NCI-H2081 (cell line): ENCODE data around the gene ZFYVE28.
A peak's percentile ranks its signal among the peaks of the same experiment; 100 is the strongest.

ENCODE experiments used
- DNase-seq, 2 experiments: peaks; one replicate each; lab custom pipeline; 2025; lab: John Stamatoyannopoulos, UW

The ZFYVE28 gene

DNA sequence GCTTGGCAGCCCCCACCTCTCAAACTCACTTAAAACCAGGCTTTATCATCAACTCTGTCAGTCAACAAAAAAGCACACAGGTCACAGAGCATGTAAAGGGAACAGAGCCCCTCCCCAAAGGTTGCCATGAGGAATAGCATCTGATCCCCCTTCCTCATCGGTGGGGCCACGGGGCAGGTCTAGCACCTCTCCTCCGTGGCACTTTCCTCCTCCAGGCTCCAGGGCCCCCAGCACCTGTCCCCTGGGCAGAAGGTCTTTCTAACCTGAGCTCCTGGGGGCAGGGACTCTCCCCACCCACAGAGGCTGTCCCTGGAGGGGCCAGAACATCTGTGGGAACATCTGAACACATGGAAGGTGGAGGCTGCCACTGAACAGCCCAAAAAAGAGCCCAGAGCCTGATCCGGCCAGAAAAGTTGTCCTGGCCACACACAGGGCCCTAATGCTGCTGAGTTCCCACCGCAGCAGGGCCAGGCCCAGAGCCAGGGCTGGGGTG, 65.7 kb downstream of the ZFYVE28 start:
- DNase-seq, result no peak

- DNase-seq, result no peak
Observed at GRCh38 chr4:2352171-2352570, 66.3 kb downstream of the ZFYVE28 start.

- no peak for DNase-seq
Observed at GRCh38 chr4:2350982-2351381, 67.5 kb downstream of the ZFYVE28 start.

DNA sequence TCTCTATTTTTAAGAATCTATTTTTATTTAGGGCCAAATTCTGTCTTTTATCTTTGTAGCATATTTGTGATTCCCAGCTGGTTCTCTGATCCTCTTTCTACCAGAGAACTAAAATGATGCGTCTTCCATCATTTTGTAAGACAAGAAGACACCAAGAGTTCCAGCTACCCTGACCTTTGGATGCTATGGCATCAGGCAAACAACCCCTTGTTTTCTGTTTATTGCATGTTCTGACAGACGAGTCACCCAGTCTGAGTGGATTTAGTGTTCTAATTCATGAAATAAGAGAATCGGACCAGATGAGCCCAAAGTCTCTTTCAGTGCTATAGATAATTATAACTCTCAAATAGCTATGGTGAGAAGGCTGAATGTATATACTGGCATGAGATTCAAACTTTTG, 69.7 kb downstream of the ZFYVE28 start:
- DNase-seq, result no peak

GRCh38 chr4:2347190-2347589, 71.3 kb downstream of the ZFYVE28 start:
- DNase-seq, result no peak

GRCh38 chr4:2343476-2343875, 75.0 kb downstream of the ZFYVE28 start:
- DNase-seq, result peak in 1 of 2 experiments; percentile 39

DNA sequence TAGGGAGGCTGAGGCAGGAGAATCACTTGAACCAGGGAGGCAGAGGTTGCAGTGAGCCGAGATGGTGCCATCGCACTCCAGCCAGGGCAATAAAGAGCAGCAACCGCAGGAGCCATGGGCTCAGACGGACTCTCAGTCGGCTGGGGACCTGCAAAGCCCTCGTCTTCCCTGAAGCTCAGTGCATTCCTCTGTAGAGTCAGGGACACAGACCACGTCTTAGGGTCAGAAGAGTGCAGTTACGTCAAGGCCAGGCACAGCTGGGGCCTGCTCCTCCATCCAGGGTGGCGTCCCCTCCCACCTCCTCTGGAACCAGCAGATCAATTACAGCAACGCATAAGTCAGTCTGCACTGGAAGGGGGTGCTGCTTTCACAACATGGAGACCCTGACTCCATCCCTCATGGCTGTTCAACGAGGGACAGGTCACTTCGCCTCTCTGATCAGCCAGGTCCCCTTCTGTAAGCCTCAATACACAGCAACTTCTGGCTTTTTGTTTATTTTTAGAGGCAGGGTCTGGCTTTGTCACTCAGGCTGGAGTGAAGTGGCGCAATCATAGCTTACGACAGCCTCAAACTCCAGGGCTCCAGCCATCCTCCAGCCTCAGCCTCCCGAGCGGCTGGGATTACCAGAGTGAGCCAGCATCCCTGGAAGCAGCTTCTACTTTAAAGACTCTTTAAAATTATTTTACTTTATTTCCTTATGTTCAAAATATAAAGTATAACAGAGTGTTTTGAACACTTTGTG, 76.4 kb downstream of the ZFYVE28 start:
- DNase-seq, result no peak

DNA sequence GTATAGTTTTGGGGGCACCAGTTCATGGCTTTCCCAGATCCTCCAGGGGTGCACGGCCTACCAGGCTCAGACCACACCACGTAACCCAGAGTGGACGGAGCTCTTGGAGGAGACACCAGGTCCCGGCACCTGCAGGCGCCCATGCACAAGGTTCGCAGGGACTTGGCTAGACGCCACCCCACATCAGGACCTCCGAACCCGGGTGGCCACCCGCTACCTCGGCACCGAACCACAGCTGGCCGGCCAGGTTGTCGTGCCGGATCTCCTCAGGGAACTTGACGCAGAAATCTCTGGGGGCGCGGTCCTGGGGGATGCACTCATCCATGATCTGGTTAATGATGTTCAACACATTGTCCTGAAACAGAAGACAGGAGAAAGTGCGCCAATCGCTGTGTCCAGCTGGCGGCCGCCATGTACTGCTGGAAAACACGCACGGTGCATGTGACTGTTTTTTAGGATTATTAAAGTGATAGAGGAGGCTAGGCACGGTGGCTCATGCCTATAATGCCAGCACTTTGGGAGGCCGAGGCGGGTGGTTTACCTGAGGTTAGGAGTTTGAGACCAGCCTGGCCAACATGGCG, 77.1 kb downstream of the ZFYVE28 start:
- DNase-seq, result no peak

DNA sequence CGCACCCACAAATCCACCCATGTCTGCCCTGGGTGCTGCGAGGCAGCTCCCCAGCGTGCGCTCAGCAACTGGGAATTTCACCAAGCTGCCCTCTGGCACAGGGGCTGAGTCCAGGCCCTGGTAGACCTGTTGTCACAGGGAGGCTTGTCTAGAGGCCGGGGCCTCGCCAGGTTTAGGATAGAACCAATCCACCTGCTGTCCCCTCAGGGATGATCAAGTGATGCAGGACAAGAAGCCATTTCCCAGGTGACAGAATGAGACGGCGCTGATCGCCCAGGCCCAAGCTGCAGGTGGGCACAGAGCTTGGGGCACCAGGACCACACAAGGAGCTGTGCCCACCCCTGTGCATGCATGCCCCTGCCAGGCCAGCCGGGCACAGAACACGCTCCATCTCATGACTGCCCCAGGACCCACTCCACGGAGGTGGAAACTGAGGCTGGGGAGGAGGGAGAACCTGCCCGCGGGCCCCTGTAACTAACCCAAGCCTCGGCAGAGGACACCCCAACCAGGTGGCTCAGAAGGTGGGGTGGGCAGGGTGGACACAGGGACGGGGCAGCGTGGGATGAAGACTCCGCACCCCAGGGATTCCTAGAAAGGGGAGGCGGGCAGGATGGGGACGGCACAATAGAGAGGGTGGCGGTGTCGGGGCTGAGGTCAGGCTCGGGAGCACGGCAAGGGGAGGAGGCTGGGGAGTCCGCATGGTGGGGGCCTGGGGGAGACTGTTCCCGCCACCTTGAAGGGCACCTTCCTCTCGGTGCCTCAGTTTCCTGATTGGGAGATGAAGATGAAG, 78.0 kb downstream of the ZFYVE28 start:
- DNase-seq, result no peak

- no peak for DNase-seq
Observed at GRCh38 chr4:2339458-2340271, 78.8 kb downstream of the ZFYVE28 start.

GRCh38 chr4:2338754-2339457, 79.5 kb downstream of the ZFYVE28 start:
- no peak for DNase-seq

GRCh38 chr4:2337896-2338295, 80.5 kb downstream of the ZFYVE28 start:
- DNase-seq, result no peak

DNA sequence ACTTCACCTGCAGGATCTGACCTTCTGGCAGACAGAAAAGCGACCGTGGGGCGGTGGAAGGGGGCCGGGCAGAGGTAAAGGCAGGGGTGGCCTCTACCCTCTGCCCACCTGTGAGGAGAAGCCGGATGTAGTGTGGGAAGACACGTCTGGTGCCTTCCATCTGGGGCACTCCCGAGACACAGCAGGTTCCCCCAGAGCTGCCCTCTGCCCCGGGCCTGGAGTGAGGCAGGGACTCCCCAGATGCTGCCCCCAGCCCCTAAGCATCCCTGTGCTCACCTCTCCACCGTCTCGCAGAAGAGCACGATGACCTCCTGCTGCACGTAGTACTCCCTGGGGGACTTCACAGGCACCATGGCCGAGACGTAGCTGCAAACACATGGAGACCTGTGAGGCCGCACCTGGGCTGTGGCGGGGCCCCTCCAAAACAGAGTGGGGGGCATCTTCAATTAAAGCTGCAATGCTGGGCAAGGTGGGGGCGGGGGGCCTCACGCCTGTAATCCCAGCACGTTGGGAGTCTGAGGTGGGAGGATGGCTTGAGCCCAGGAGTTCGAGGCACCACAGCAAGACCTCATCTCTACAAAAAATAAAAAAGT, 81.2 kb downstream of the ZFYVE28 start:
- DNase-seq, result no peak

GRCh38 chr4:2336659-2337058, 81.8 kb downstream of the ZFYVE28 start:
- DNase-seq, result no peak

- DNase-seq, result no peak
Observed at GRCh38 chr4:2335729-2336101, 82.7 kb downstream of the ZFYVE28 start.

DNA sequence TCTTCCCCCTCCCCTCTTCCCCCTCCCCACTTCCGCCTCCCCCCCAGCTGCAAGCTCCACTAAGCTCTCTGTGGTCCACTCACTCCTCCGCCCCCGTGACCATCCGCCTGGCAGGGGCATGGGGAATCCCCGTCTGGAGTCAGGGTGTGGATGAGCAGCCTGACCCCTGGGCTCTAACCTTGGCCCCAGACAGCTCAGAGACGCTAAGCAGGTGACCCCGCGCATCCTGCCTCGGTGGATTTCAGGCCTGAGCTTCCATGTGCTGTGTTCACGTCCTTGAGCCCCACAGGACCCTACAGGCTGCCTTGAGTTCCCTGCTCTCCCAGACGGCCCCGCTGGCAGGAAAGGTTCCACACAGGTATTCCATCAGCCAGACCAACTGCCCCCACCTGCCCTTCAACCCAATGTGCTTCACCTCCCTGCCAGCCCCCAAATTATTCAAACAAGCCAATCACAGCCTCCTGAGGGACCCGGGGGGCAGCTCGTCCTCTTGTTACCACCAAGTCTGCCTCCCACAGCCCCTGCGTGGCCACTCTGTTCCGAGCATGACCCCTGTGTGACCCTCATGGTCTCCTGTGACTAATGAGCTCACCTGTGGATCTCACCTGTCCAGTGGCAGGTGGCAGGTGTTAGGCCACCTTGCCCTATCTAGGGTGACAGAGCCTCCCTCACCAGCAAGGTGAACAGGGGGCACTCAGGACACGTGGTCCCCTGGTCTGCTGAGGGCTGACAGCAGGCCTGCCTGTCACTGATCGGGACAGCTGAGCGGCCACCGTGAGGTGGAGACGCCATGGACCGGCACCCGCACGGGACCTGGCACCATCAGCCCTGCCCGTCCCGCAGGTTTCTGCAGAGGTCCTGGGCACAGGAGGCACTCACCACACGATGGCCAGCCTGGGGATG, 83.4 kb downstream of the ZFYVE28 start:
- DNase-seq, result no peak

- no peak for DNase-seq
Observed at GRCh38 chr4:2333916-2334644, 84.4 kb downstream of the ZFYVE28 start.

DNA sequence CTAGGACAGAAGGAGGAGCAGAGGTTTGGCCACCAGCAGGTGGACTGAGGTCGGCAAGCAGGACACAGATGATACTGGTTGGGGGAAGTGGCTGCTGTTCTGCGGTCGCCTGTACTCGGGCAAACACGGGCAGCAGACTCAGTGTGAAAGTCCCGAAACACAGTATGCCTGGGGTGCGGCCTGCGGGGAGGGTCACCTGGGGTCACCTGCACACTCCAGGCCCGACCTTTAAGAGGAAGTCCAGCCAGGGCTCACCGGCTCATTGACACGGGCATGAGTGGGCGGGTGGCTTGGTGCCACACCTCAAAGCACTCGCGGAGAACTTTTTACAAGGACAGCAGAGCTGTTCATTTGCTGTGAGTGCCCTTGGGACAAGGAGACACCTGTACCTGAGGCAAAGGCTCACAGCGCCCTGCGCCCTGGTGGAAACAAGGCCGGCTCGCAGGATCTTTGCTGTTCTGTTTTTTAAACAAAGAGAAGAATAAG, 85.0 kb downstream of the ZFYVE28 start:
- DNase-seq, result no peak

DNA sequence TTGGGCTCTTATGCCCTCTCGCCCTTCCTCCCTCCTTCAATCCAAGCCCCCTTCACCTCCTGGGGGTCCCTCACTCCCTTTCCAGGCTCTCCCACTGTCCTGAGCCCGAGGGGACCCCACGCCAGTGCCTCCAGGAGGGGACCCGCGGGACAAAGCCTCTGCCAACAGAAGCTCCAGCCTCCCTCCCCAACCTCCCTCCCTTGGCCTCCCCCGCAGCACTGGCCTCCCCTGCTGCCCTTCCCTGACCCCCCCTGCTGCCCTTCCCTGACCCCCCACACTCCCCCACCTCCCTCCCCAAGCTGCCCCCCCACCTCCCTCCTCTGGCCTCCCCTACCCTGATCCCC, 85.5 kb downstream of the ZFYVE28 start:
- DNase-seq, result no peak
